Measurements from ENCODE around the gene PPFIBP1.
A peak's percentile ranks its signal among the peaks of the same experiment; 100 is the strongest.
"Not testable (repeated sequence)": the region's sequence is repeated elsewhere in the genome, so short reads cannot be mapped to it uniquely, and the experiment has no call there.

Gene PPFIBP1

DNA sequence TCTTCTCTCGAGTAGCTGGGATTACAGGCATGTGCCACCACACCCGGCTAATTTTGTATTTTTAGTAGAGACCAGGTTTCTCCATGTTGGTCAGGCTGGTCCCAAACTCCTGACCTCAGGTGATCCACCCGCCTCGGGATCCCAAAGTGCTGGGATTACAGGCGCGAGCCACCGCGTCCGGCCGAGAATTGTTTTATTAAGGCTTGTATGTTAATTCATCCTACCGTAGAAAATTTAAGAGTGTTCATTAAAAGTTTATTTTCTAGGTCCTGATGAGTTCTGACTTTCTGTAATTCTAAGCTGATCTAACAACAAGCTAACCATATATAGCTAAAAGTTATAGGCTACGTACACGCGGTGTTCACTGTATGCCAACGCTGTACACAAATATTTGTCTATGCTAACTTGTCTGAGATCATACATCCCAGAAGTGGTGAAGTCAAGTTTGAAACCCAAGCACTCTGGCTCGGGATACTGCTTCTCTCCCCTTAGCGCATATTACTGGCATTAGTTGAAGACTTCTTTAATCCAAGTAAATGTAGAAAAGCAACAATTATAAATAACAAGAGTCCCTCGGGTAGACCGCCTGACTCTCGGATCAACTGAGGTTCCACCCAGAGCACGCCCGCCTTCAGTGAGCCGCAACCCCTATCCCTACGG, 186.1 kb downstream of the PPFIBP1 start:
- DNase-seq (ENCODE audit: low read depth, low spot score), result no peak

DNA sequence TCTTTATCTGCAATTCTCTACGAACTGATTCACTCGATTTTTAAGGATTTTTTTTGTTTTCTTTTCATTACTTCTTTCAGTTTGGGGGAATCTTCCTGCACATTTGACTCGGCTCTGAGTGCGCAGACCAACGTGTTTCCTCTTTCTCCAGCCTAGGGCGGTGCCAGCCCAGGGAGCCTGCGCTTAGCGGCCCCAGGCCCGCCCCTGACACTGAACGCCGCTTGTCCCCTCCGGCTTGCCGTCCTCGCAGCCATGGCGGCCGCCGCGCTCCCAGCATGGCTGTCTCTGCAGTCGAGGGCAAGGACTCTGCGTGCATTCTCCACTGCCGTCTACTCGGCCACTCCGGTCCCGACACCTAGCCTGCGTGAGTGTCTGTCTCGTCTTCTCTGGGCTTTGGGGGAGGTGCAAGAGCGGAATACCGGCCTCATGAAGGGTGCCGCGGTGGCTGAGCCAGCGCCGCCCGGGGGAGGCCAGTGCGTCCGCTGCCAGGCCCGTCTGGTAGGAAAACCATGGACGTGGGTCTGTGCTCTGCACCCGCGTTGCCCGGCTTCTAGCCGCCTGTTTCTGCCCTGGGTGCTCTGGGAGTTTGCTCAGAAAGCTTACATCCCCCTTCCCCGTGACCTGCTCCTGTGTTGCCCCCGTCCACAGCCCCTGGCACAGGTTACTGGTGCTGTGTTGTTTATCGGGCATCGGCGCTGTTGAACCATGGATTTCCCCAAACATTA, 186.7 kb downstream of the PPFIBP1 start, which contains the start of gene MRPS35:
MRPS35 (plus strand) TSS at position 241 of the 725 bp plus-strand sequence; CDS start at position 253, 12 bp downstream.
- DNase-seq (ENCODE audit: low read depth, low spot score), result peak; percentile 68

DNA sequence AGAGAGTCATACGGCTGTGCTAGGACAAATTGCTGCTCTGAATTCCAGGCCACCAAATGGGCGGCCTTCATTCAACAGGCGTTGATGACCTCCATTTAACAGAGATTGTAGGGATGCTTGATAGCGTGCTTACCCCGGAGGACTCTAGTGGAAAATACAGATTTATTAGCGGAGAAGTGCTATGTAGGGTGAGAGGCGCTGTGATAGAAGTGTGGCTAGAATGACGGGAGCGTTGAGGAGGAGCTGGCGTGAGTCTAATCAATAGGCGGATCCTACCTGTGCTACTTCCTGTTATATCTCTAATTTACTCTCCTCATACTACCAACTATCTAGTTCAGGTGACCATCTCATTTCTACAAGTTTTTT, 187.3 kb downstream of the PPFIBP1 start:
- DNase-seq (ENCODE audit: low read depth, low spot score), result no peak

DNA sequence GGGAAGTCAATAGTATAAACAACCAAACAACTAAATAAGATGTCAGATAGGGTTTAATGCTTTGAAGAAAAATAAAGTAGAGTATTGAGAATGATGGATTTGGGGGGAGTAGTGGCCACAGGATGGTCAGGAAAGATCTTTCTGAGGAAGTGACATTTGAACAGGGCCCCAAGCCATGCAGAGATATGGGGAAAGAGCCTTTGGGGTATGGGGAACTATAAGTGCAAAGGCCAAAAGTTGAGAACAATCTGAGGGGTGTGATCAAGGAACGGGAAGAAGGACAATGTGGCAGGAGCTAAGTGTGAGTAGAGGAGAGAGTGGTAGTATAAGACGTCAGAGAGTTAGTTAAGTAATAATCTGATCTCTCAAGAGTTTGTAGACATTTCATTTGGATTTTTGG, 188.0 kb downstream of the PPFIBP1 start:
- no peak for DNase-seq (ENCODE audit: low read depth, low spot score)

GRCh38 chr12:27723212-27723611, 199.2 kb downstream of the PPFIBP1 start:
- DNase-seq (ENCODE audit: low read depth, low spot score), result no peak

- DNase-seq (ENCODE audit: low read depth, low spot score), result no peak
Measured at GRCh38 chr12:27730097-27730588, 206.1 kb downstream of the PPFIBP1 start.

GRCh38 chr12:27732281-27732680, 208.3 kb downstream of the PPFIBP1 start:
- no peak for DNase-seq (ENCODE audit: low read depth, low spot score)

GRCh38 chr12:27733052-27733656, 209.1 kb downstream of the PPFIBP1 start:
- no peak for DNase-seq (ENCODE audit: low read depth, low spot score)

- no peak for DNase-seq (ENCODE audit: low read depth, low spot score)
Measured at GRCh38 chr12:27733791-27734190, 209.8 kb downstream of the PPFIBP1 start.

- DNase-seq (ENCODE audit: low read depth, low spot score), result not testable (repeated sequence)
Measured at GRCh38 chr12:27734321-27734720, 210.3 kb downstream of the PPFIBP1 start.

DNA sequence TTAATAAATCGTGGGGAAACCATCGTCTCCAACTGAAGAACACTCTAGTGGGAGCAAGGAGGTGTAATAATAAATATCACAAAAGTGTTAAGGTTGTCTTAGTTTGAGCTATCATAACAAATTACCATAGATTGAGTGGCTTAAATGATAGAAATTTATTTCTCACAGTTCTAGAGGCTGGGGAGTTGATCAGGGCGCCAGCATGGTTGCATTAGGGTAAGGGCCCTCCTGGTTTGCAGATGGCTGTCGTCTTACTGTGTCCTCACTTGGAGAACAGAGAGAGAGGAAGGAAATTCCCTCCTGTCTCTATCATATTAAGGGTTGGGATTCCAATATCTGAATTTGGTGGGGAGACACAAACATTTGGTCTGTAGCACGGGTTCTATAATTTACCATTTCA, 219.6 kb downstream of the PPFIBP1 start:
- no peak for DNase-seq (ENCODE audit: low read depth, low spot score)
